NOMO-1 (cell line): ENCODE measurements around the gene CDH9.

Source experiments
- DNase-seq, 2 experiments: peaks; one replicate each; lab custom pipeline; 2025; ENCODE audit not compliant: unreplicated experiment in 2 of 2; lab: John Stamatoyannopoulos, UW

The CDH9 gene

GRCh38 chr5:27038476-27038875, at the start of gene CDH9:
Gene CDH9 (minus strand): TSS chr5:27038586. CDS start chr5:26988333, 50,253 bp downstream.
- DNase-seq, result no peak

- DNase-seq, result no peak
These were observed 49.4 kb upstream of the CDH9 start for GRCh38 chr5:27087747-27088146.

GRCh38 chr5:27083449-27084415, 45.3 kb upstream of the CDH9 start:
- no peak for DNase-seq

- no peak for DNase-seq
These were observed 41.8 kb upstream of the CDH9 start for GRCh38 chr5:27080147-27080546.

GRCh38 chr5:27062451-27062850, 24.1 kb upstream of the CDH9 start:
- no peak for DNase-seq

- DNase-seq, result no peak
These were observed 10.1 kb upstream of the CDH9 start for GRCh38 chr5:27048510-27048909.

GRCh38 chr5:27041372-27041771, 3.0 kb upstream of the CDH9 start:
- no peak for DNase-seq

- no peak for DNase-seq
These were observed 3.8 kb downstream of the CDH9 start for GRCh38 chr5:27034565-27034964.

- no peak for DNase-seq
These were observed 11.6 kb downstream of the CDH9 start for GRCh38 chr5:27026801-27027200.

GRCh38 chr5:27026063-27026462, 12.3 kb downstream of the CDH9 start:
- DNase-seq, result no peak

- DNase-seq, result no peak
These were observed 16.9 kb downstream of the CDH9 start for GRCh38 chr5:27021471-27021870.

- peak; percentile 44 to 64 for DNase-seq
These were observed 17.4 kb downstream of the CDH9 start for GRCh38 chr5:27020973-27021372.

- DNase-seq, result no peak
These were observed 22.6 kb downstream of the CDH9 start for GRCh38 chr5:27015758-27016157.

- peak; percentile 20 to 82 for DNase-seq
These were observed 27.1 kb downstream of the CDH9 start for GRCh38 chr5:27011274-27011673.

- DNase-seq, result no peak
These were observed 27.7 kb downstream of the CDH9 start for GRCh38 chr5:27010646-27011045.

GRCh38 chr5:27009540-27009915, 28.9 kb downstream of the CDH9 start:
- no peak for DNase-seq

GRCh38 chr5:27008604-27009539, 29.5 kb downstream of the CDH9 start:
- no peak for DNase-seq

- DNase-seq, result no peak
These were observed 31.3 kb downstream of the CDH9 start for GRCh38 chr5:27007121-27007520.

GRCh38 chr5:26986985-26987384, 51.4 kb downstream of the CDH9 start:
- no peak for DNase-seq

GRCh38 chr5:26981750-26982149, 56.6 kb downstream of the CDH9 start:
- DNase-seq, result no peak

GRCh38 chr5:26959290-26959689, 79.1 kb downstream of the CDH9 start:
- no peak for DNase-seq
